ENCODE data around the gene LIN52.
A peak's percentile ranks its signal among the peaks of the same experiment; 100 is the strongest.

The LIN52 gene

DNA sequence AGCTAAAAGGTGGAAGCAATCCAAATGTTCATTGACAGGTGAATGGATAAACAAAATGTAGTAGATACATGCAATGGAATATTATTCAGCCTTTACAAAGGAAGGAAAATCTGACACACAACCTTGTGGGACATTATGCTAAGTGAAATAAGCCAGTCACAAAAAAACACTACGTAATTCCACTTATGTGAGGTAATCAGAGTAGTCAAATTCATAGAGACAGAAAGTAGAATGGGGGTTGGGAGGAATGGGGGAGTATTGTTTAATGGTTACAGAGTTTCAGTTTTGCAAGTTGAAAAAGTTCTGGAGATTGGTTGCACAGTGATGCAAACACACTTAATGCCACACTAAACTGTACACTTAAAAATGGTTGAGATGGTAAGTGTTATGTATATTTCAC, 62.8 kb downstream of the LIN52 start:
- H3K27me3 ChIP-seq (replicated peaks; ENCODE audit: control insufficient read depth, insufficient read depth, low read length): no peaks in the 10 kb centered on the region
- H3K4me3 ChIP-seq (ENCODE audit: low read length): no peak overlapping the region
- H3K9me3 ChIP-seq (ENCODE audit: control insufficient read depth, low read length): no peaks in the 10 kb centered on the region
- H3K9ac ChIP-seq (ENCODE audit: low read length): no peak overlapping the region
- peaks cover 16% of the 10 kb centered on the region for H3K4me1 ChIP-seq (ENCODE audit: control insufficient read depth, insufficient read depth, low read length)
- no peaks in the 10 kb centered on the region for H3K36me3 ChIP-seq (ENCODE audit: control insufficient read depth, insufficient read depth, low read length, severe bottlenecking)
- no peak for DNase-seq (ENCODE audit: low read depth)

- H3K36me3 ChIP-seq (ENCODE audit: control insufficient read depth, insufficient read depth, low read length, severe bottlenecking): no peaks in the 10 kb centered on the region
- no peaks in the 10 kb centered on the region for H3K9me3 ChIP-seq (ENCODE audit: control insufficient read depth, low read length)
- no peak overlapping the region for H3K4me3 ChIP-seq (ENCODE audit: low read length)
- no peaks in the 10 kb centered on the region for H3K27me3 ChIP-seq (replicated peaks; ENCODE audit: control insufficient read depth, insufficient read depth, low read length)
- no peak for DNase-seq (ENCODE audit: low read depth)
- H3K4me1 ChIP-seq (ENCODE audit: control insufficient read depth, insufficient read depth, low read length): peaks cover 5% of the 10 kb centered on the region
- H3K9ac ChIP-seq (ENCODE audit: low read length): no peak overlapping the region
Measured at GRCh38 chr14:74148705-74149104, 63.9 kb downstream of the LIN52 start.

- no peak for DNase-seq (ENCODE audit: low read depth)
- Histone ChIP-seq H3K27me3 (replicated peaks; ENCODE audit: control insufficient read depth, insufficient read depth, low read length) (no peaks in the 10 kb centered on the region), H3K4me3 (ENCODE audit: low read length) (no peak overlapping the region), H3K9me3 (ENCODE audit: control insufficient read depth, low read length) (no peaks in the 10 kb centered on the region), H3K4me1 (ENCODE audit: control insufficient read depth, insufficient read depth, low read length) (no peaks in the 10 kb centered on the region), H3K9ac (ENCODE audit: low read length) (no peak overlapping the region), H3K36me3 (ENCODE audit: control insufficient read depth, insufficient read depth, low read length, severe bottlenecking) (no peaks in the 10 kb centered on the region)
Measured at GRCh38 chr14:74155287-74155686, 70.5 kb downstream of the LIN52 start.

DNA sequence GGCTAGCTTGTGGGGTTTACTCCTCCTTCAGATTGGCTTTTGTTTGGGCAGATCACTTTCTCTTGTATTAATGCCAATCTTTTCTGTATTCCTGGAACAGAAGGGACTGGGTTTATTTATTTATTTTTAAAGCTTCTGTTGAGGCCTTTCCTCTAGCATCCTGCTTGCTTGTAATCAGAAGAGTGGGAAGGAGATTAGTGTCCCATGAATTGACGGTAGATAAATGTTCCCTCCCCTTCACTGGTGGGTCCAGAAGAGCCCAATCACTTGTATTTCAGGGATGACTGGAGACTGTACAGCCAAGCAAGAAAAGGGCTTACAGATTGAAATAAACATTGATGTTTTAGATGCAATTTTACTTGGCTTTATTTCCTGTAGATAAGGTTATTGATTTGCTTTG, 71.0 kb downstream of the LIN52 start:
- Histone ChIP-seq H3K36me3 (ENCODE audit: control insufficient read depth, insufficient read depth, low read length, severe bottlenecking) (no peaks in the 10 kb centered on the region), H3K4me3 (ENCODE audit: low read length) (no peak overlapping the region)

DNA sequence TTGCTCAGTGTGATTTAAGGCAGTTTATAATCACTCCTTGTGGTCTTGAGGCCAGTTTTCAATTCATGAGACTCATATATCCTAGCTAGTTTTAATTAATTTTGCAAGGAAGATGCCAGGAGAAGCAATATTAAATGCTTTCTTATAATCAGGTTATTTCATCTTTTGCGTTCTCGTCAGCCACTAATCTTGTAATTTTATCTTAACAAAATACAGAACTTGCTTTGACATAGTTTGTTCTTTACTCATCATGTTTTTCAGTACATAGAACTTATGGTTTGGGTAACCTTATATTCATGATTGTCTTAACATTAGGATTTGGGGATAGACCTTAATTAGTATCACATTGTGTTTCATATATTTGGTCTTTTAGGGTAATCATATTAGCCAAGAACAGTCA, 76.0 kb downstream of the LIN52 start:
- H3K4me1 ChIP-seq (ENCODE audit: control insufficient read depth, insufficient read depth, low read length): peaks cover 4% of the 10 kb centered on the region
- peak; percentile 32 for DNase-seq (ENCODE audit: low read depth)
- H3K9ac ChIP-seq (ENCODE audit: low read length): no peak overlapping the region
- no peak overlapping the region for H3K4me3 ChIP-seq (ENCODE audit: low read length)
- no peaks in the 10 kb centered on the region for H3K27me3 ChIP-seq (replicated peaks; ENCODE audit: control insufficient read depth, insufficient read depth, low read length)
- no peaks in the 10 kb centered on the region for H3K9me3 ChIP-seq (ENCODE audit: control insufficient read depth, low read length)
- no peaks in the 10 kb centered on the region for H3K36me3 ChIP-seq (ENCODE audit: control insufficient read depth, insufficient read depth, low read length, severe bottlenecking)

More for the DNA sequence above, 71.0 kb downstream of the LIN52 start:
- DNase-seq (ENCODE audit: low read depth): no peak
- Histone ChIP-seq H3K9ac (ENCODE audit: low read length) (no peak overlapping the region), H3K9me3 (ENCODE audit: control insufficient read depth, low read length) (no peaks in the 10 kb centered on the region), H3K4me1 (ENCODE audit: control insufficient read depth, insufficient read depth, low read length) (no peaks in the 10 kb centered on the region), H3K27me3 (replicated peaks; ENCODE audit: control insufficient read depth, insufficient read depth, low read length) (no peaks in the 10 kb centered on the region)

GRCh38 chr14:74161526-74162158, 76.9 kb downstream of the LIN52 start:
- DNase-seq (ENCODE audit: low read depth): no peak
- Histone ChIP-seq H3K4me3 (ENCODE audit: low read length) (no peak overlapping the region), H3K9me3 (ENCODE audit: control insufficient read depth, low read length) (no peaks in the 10 kb centered on the region), H3K36me3 (ENCODE audit: control insufficient read depth, insufficient read depth, low read length, severe bottlenecking) (no peaks in the 10 kb centered on the region), H3K27me3 (replicated peaks; ENCODE audit: control insufficient read depth, insufficient read depth, low read length) (no peaks in the 10 kb centered on the region), H3K9ac (ENCODE audit: low read length) (no peak overlapping the region), H3K4me1 (ENCODE audit: control insufficient read depth, insufficient read depth, low read length) (peaks cover 4% of the 10 kb centered on the region)

- no peaks in the 10 kb centered on the region for H3K36me3 ChIP-seq (ENCODE audit: control insufficient read depth, insufficient read depth, low read length, severe bottlenecking)
- no peaks in the 10 kb centered on the region for H3K4me1 ChIP-seq (ENCODE audit: control insufficient read depth, insufficient read depth, low read length)
- no peaks in the 10 kb centered on the region for H3K27me3 ChIP-seq (replicated peaks; ENCODE audit: control insufficient read depth, insufficient read depth, low read length)
- no peak overlapping the region for H3K9ac ChIP-seq (ENCODE audit: low read length)
- H3K9me3 ChIP-seq (ENCODE audit: control insufficient read depth, low read length): no peaks in the 10 kb centered on the region
- H3K4me3 ChIP-seq (ENCODE audit: low read length): no peak overlapping the region
- no peak for DNase-seq (ENCODE audit: low read depth)
Measured at GRCh38 chr14:74169906-74170305, 85.2 kb downstream of the LIN52 start.

- Histone ChIP-seq H3K4me3 (ENCODE audit: low read length) (no peak overlapping the region), H3K27me3 (replicated peaks; ENCODE audit: control insufficient read depth, insufficient read depth, low read length) (no peaks in the 10 kb centered on the region), H3K9ac (ENCODE audit: low read length) (no peak overlapping the region), H3K4me1 (ENCODE audit: control insufficient read depth, insufficient read depth, low read length) (peaks cover 4% of the 10 kb centered on the region), H3K36me3 (ENCODE audit: control insufficient read depth, insufficient read depth, low read length, severe bottlenecking) (no peaks in the 10 kb centered on the region), H3K9me3 (ENCODE audit: control insufficient read depth, low read length) (no peaks in the 10 kb centered on the region)
- no peak for DNase-seq (ENCODE audit: low read depth)
Measured at GRCh38 chr14:74176400-74176793, 91.6 kb downstream of the LIN52 start.

- no peak overlapping the region for H3K9ac ChIP-seq (ENCODE audit: low read length)
- H3K27me3 ChIP-seq (replicated peaks; ENCODE audit: control insufficient read depth, insufficient read depth, low read length): no peaks in the 10 kb centered on the region
- H3K4me3 ChIP-seq (ENCODE audit: low read length): no peak overlapping the region
- H3K4me1 ChIP-seq (ENCODE audit: control insufficient read depth, insufficient read depth, low read length): peaks cover 4% of the 10 kb centered on the region
- H3K9me3 ChIP-seq (ENCODE audit: control insufficient read depth, low read length): no peaks in the 10 kb centered on the region
- no peak for DNase-seq (ENCODE audit: low read depth)
- no peaks in the 10 kb centered on the region for H3K36me3 ChIP-seq (ENCODE audit: control insufficient read depth, insufficient read depth, low read length, severe bottlenecking)
Measured at GRCh38 chr14:74179856-74180255, 95.1 kb downstream of the LIN52 start.

DNA sequence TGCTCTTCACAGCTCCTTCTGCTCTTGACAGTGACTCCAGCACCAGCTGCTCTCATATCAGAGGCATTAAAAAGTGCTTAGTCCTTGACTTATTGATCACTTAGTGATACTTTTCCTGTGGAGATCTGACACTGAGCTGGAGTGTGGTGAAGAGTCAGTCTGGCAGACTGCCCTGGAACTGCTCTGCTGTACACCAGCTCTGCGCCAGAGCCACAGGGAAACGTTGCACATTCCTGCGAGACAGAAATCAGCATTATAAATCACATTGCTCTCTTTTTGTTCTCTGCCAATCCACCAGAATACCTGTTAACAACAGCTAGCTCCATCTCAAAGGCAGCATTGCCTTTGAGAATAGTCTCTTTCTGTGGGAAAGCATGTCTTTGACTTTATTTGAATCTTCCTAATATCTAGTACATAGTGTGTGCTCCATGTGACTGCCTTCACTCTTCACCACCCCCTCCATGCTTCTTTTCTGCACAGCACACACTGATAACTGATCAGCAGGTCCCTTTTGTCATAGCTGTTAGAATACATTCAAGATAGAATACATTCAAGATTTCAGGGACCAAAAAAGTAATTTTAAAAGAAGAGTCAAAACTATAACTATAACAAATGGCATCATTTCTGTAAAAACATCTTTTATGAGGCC, 106.3 kb downstream of the LIN52 start:
- H3K4me3 ChIP-seq (ENCODE audit: low read length): no peak overlapping the region
- H3K4me1 ChIP-seq (ENCODE audit: control insufficient read depth, insufficient read depth, low read length): peaks cover 3% of the 10 kb centered on the region
- no peaks in the 10 kb centered on the region for H3K9me3 ChIP-seq (ENCODE audit: control insufficient read depth, low read length)
- DNase-seq (ENCODE audit: low read depth): no peak
- H3K9ac ChIP-seq (ENCODE audit: low read length): no peak overlapping the region
- H3K36me3 ChIP-seq (ENCODE audit: control insufficient read depth, insufficient read depth, low read length, severe bottlenecking): no peaks in the 10 kb centered on the region
- H3K27me3 ChIP-seq (replicated peaks; ENCODE audit: control insufficient read depth, insufficient read depth, low read length): no peaks in the 10 kb centered on the region

GRCh38 chr14:74194506-74195274, 109.9 kb downstream of the LIN52 start:
- no peak overlapping the region for H3K9ac ChIP-seq (ENCODE audit: low read length)
- no peaks in the 10 kb centered on the region for H3K27me3 ChIP-seq (replicated peaks; ENCODE audit: control insufficient read depth, insufficient read depth, low read length)
- H3K36me3 ChIP-seq (ENCODE audit: control insufficient read depth, insufficient read depth, low read length, severe bottlenecking): peaks cover 7% of the 10 kb centered on the region
- DNase-seq (ENCODE audit: low read depth): no peak
- H3K4me3 ChIP-seq (ENCODE audit: low read length): no peak overlapping the region
- H3K4me1 ChIP-seq (ENCODE audit: control insufficient read depth, insufficient read depth, low read length): peaks cover 11% of the 10 kb centered on the region
- no peaks in the 10 kb centered on the region for H3K9me3 ChIP-seq (ENCODE audit: control insufficient read depth, low read length)

Measured in adipocyte (in vitro differentiated cells).